ENCODE measurements around the gene ZNF234. TPM values are rescaled to one million over a fixed set of nuclear protein-coding genes. Genes with fewer than 3 reads are reported as not detected.

ZNF234 gene
- total RNA-seq, 1 donor, result 2.2 TPM

GRCh38 chr19:44207126-44207803 lies 65.9 kb downstream of the ZNF234 start:
- H3K27me3 ChIP-seq (ENCODE audit: insufficient read depth, low read length), result peaks cover 7% of the 10 kb centered on the region
- peaks cover 16% of the 10 kb centered on the region for H3K9me3 ChIP-seq (ENCODE audit: low read depth, low read length)
- no peaks in the 10 kb centered on the region for H3K4me1 ChIP-seq (ENCODE audit: insufficient read depth, low read length)
- peak overlapping the region; percentile 59 for H3K4me3 ChIP-seq (ENCODE audit: low read length)

Other genes starting within 250 kb of the ZNF234 start
- gene ZNF45, start 206.3 kb upstream of the ZNF234 start, total RNA-seq, result 4.4 TPM
- 0.52 TPM for gene ZNF221, start 190.3 kb upstream of the ZNF234 start, total RNA-seq
- gene ZNF155, start 157.4 kb upstream of the ZNF234 start, total RNA-seq, result 6.2 TPM
- gene ZNF230, start 138.6 kb upstream of the ZNF234 start, total RNA-seq, result 3.3 TPM
- gene ZNF222, start 116.2 kb upstream of the ZNF234 start, total RNA-seq, result 3.1 TPM
- gene ZNF223, start 89.5 kb upstream of the ZNF234 start, total RNA-seq, result 0.63 TPM
- 0.73 TPM for gene ZNF284, start 69.4 kb upstream of the ZNF234 start, total RNA-seq
- 24.0 TPM for gene ZNF224, start 47.2 kb upstream of the ZNF234 start, total RNA-seq
- 0.52 TPM for gene ZNF225, start 28.2 kb upstream of the ZNF234 start, total RNA-seq
- 7.6 TPM for gene ZNF226, start 23.5 kb downstream of the ZNF234 start, total RNA-seq
- 24.9 TPM for gene ZNF227, start 71.0 kb downstream of the ZNF234 start, total RNA-seq
- gene ZNF233, start 118.3 kb downstream of the ZNF234 start, total RNA-seq, result 0.63 TPM
- gene ZNF235, start 163.5 kb downstream of the ZNF234 start, total RNA-seq, result 2.7 TPM
- under 0.01 TPM for gene ZNF112, start 215.1 kb downstream of the ZNF234 start, total RNA-seq